ENCODE results near the gene PCDHGB6.
"Not testable (repeated sequence)": the region's sequence is repeated elsewhere in the genome, so short reads cannot be mapped to it uniquely, and the experiment has no call there.

The PCDHGB6 gene

DNA sequence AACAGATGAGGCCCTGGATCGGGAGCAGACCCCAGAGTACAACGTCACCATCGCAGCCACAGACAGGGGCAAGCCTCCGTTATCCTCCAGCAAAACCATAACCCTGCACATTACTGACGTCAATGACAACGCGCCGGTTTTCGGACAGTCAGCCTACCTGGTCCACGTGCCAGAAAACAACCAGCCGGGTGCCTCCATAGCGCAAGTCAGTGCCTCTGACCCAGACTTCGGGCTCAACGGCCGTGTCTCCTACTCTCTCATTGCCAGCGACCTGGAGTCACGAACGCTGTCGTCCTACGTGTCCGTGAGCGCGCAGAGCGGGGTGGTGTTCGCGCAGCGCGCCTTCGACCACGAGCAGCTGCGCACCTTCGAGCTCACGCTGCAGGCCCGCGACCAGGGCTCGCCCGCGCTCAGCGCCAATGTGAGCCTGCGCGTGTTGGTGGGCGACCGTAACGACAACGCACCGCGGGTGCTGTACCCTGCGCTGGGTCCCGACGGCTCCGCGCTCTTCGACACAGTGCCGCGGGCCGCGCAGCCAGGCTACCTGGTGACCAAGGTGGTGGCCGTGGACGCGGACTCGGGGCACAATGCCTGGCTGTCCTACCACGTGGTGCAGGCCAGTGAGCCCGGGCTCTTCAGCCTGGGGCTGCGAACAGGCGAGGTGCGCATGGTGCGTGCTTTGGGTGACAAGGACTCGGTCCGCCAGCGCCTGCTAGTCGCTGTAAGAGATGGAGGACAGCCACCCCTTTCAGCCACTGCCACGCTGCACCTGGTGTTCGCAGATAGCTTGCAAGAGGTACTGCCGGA, 11.5 kb downstream of the PCDHGB6 start:
- DNase-seq, result no peak

DNA sequence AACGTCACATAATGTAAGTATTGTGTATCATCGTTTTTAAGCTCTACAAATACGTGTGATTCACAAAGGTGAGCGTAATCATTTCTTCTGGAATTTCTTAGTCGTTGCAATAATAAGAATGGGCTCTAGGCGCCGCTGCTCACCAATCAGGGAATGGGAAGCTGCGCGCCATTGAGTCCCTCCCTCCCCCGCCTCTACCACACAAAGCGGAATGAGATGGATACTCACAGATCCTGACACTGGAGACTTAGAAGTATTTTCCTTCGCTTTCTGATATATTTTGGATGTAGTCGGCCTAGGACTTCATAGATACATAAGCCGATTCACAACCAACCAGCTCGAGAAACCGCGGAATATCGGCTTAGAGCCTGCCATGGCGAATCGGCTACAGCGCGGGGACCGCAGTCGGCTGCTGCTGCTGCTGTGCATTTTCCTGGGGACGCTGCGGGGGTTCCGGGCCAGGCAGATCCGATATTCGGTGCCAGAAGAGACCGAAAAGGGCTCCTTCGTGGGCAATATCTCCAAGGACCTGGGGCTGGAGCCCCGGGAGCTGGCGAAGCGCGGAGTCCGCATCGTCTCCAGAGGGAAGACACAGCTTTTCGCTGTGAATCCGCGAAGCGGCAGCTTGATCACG, 13.2 kb downstream of the PCDHGB6 start, which contains the start of gene PCDHGA11:
TSS of gene PCDHGA11 (plus strand) at position 197 of the 634 bp plus-strand sequence. CDS start at position 374, 177 bp downstream.
- DNase-seq, result no peak

DNA sequence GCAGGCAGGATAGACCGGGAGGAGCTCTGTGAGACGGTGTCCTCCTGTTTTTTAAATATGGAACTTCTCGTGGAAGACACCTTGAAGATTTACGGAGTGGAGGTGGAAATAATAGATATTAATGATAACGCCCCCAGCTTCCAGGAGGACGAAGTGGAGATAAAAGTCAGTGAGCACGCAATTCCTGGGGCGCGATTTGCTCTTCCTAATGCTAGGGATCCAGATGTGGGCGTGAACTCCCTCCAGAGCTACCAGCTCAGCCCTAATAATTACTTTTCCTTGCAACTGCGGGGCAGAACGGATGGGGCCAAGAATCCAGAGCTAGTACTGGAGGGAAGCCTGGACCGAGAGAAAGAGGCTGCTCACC, 13.7 kb downstream of the PCDHGB6 start:
- no peak for DNase-seq

DNA sequence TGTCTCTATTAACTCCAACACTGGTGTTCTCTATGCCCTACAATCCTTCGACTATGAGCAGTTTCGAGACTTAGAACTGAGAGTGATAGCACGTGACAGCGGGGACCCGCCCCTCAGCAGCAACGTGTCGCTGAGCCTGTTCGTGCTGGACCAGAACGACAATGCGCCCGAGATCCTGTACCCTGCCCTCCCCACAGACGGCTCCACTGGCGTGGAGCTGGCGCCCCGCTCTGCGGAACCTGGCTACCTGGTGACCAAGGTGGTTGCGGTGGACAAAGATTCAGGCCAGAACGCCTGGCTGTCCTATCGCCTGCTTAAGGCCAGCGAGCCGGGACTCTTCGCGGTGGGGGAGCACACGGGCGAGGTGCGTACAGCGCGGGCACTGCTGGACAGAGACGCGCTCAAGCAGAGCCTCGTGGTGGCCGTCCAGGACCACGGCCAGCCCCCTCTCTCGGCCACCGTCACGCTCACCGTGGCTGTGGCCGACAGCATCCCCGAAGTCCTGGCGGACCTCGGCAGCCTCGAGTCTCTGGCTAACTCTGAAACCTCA, 15.0 kb downstream of the PCDHGB6 start:
- no peak for DNase-seq

- no peak for DNase-seq
Observed at GRCh38 chr5:141427783-141428426, 20.1 kb downstream of the PCDHGB6 start.

- DNase-seq, result no peak
Observed at GRCh38 chr5:141430332-141431113, 22.7 kb downstream of the PCDHGB6 start, which contains the start of gene PCDHGA12. TSS of gene PCDHGA12 (plus strand) at chr5:141430507. CDS start at chr5:141430760, 253 bp downstream.

GRCh38 chr5:141431286-141431685, 23.5 kb downstream of the PCDHGB6 start:
- DNase-seq, result no peak

DNA sequence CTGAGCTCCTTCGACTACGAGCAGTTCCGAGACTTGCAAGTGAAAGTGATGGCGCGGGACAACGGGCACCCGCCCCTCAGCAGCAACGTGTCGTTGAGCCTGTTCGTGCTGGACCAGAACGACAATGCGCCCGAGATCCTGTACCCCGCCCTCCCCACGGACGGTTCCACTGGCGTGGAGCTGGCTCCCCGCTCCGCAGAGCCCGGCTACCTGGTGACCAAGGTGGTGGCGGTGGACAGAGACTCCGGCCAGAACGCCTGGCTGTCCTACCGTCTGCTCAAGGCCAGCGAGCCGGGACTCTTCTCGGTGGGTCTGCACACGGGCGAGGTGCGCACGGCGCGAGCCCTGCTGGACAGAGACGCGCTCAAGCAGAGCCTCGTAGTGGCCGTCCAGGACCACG, 24.5 kb downstream of the PCDHGB6 start:
- DNase-seq, result not testable (repeated sequence)

DNA sequence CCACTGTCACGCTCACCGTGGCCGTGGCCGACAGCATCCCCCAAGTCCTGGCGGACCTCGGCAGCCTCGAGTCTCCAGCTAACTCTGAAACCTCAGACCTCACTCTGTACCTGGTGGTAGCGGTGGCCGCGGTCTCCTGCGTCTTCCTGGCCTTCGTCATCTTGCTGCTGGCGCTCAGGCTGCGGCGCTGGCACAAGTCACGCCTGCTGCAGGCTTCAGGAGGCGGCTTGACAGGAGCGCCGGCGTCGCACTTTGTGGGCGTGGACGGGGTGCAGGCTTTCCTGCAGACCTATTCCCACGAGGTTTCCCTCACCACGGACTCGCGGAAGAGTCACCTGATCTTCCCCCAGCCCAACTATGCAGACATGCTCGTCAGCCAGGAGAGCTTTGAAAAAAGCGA, 24.9 kb downstream of the PCDHGB6 start:
- not testable (repeated sequence) for DNase-seq

GRCh38 chr5:141434006-141434405, 26.2 kb downstream of the PCDHGB6 start:
- DNase-seq, result no peak

- DNase-seq, result no peak
Observed at GRCh38 chr5:141437221-141437620, 29.4 kb downstream of the PCDHGB6 start.

DNA sequence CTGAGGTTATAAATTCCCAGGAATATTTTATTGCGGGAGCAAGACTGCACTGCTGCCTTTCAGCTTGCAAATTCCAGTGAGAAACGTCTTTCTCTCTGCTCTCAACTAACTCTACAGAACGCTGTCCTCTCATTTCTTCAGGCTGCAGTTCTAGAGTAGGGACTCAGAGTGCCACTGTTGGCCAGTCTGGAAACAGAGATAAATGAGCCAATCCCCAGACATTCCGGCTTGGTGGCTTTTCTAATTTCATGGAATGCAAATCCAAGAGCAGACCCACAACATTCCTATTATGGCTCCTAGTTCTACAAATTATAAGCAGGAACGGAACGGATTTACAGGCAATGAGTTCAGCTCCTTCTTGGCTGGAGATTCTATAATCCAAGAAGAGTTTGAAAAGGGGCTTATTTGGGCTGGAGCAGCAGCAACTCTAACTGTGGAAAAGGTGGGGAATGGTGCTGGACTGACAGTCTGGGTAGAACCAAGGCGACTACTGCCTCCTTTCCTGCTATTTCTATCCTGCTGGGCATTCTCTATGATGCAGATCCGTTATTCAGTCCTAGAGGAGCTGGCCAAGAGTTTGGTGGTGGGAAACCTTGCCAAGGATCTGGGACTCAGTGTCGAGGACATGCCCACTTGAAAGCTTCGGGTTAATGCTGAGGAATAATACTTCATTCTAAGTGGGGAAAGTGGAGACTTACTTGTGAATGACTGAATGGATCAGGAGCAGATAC, 31.8 kb downstream of the PCDHGB6 start:
- no peak for DNase-seq

DNA sequence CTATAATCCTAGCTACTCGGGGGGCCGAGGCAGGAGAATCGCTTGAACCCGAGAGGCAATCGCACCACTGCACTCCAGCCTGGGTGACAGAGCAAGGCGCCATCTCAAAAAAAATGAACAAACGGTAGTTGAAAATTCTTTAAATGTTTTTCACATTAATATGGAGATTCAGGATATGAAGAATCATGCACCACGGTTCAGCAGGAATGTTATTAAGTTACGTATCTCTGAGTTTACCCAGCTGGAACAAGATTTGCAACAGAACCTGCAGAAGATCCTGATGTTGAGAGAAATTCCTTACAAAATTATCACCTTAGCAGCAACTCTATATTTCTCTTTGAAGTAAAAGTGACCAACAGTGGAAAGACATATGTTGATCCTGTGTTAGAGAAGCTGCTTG, 32.5 kb downstream of the PCDHGB6 start:
- DNase-seq, result no peak

GRCh38 chr5:141441571-141442170, 33.9 kb downstream of the PCDHGB6 start:
- DNase-seq, result no peak

Measured in activated CD8-positive, alpha-beta memory T cell treated with anti-CD3 and anti-CD28 coated beads, Interleukin-2, amount 50 U/mL, for 48 hours (primary cell).